ENCODE results near the gene REXO1. TPM values are rescaled to one million over a fixed set of nuclear protein-coding genes. Genes with fewer than 3 reads are reported as not detected.

The REXO1 gene
- total and polyA plus RNA-seq, 9 of the 15 experiments (the other 6 are each of a cell fraction or from before 2014, with no cell fraction given) = 0.04 to 63.3 (median 15.8) TPM

- TF ChIP-seq, protein P1, sequence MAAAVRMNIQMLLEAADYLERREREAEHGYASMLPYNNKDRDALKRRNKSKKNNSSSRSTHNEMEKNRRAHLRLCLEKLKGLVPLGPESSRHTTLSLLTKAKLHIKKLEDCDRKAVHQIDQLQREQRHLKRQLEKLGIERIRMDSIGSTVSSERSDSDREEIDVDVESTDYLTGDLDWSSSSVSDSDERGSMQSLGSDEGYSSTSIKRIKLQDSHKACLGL (CRISPR knock-in tag; IDR thresholded peaks at IDR 0.05; ENCODE audit: borderline replicate concordance, poor library complexity, severe bottlenecking) = no peak
- TF ChIP-seq ZBTB17 (CRISPR knock-in tag; IDR thresholded peaks at IDR 0.05) = 0 out of 2 replicates have a peak, but pooled peaks have one; percentile 13
- peak; percentile 88 for TF ChIP-seq ZNF121 (CRISPR knock-in tag; conservative IDR thresholded peaks at IDR 0.05)
- TF ChIP-seq TCF7L2 (IDR thresholded peaks at IDR 0.05; ENCODE audit: low read depth, low read length) = peak; percentile 73; the same call in 1 of the 2 replicates
- peak; percentile 95 for TF ChIP-seq NCOR1 (IDR thresholded peaks at IDR 0.05)
- peak; percentile 87 for TF ChIP-seq LEF1 (IDR thresholded peaks at IDR 0.05)
- TF ChIP-seq BHLHE40 (IDR thresholded peaks at IDR 0.05; ENCODE audit: low read length) = 0 out of 2 replicates have a peak, but pooled peaks have one; percentile 24
- TF ChIP-seq EP400 (IDR thresholded peaks at IDR 0.05) = peak; percentile 58; the same call in 1 of the 2 replicates
- no peak for TF ChIP-seq POLR2H (tag; IDR thresholded peaks at IDR 0.05; ENCODE audit: low read depth)
- peak; percentile 87 for TF ChIP-seq ZNF384 (IDR thresholded peaks at IDR 0.05; ENCODE audit: low read depth, low read length)
- TF ChIP-seq TBL1XR1 (IDR thresholded peaks at IDR 0.05; ENCODE audit: low read length in 2 of 2) = peak; percentile 36 to 87; a peak in 2 of 4 replicates
- peak; percentile 21; the same call in 1 of the 2 replicates for TF ChIP-seq RBFOX2 (IDR thresholded peaks at IDR 0.05; ENCODE audit: low read depth, low read length)
- TF ChIP-seq CEBPG (CRISPR knock-in tag; IDR thresholded peaks at IDR 0.05) = peak; percentile 76
- peak; percentile 69 to 81 for TF ChIP-seq CEBPG (tag; conservative IDR thresholded peaks at IDR 0.05 in 1 of 2, IDR thresholded peaks at IDR 0.05 in 1 of 2)
- TF ChIP-seq PTBP1 (IDR thresholded peaks at IDR 0.05; ENCODE audit: low read depth, low read length) = 0 out of 2 replicates have a peak, but pooled peaks have one; percentile 52
- TF ChIP-seq TRIM25 (IDR thresholded peaks at IDR 0.05; ENCODE audit: borderline replicate concordance) = no peak
- peak; percentile 42; the same call in 1 of the 2 replicates for TF ChIP-seq NCOA1 (IDR thresholded peaks at IDR 0.05; ENCODE audit: low read depth)
- no peak for TF ChIP-seq ZNF224 (CRISPR knock-in tag; IDR thresholded peaks at IDR 0.05)
- TF ChIP-seq, protein P2, sequence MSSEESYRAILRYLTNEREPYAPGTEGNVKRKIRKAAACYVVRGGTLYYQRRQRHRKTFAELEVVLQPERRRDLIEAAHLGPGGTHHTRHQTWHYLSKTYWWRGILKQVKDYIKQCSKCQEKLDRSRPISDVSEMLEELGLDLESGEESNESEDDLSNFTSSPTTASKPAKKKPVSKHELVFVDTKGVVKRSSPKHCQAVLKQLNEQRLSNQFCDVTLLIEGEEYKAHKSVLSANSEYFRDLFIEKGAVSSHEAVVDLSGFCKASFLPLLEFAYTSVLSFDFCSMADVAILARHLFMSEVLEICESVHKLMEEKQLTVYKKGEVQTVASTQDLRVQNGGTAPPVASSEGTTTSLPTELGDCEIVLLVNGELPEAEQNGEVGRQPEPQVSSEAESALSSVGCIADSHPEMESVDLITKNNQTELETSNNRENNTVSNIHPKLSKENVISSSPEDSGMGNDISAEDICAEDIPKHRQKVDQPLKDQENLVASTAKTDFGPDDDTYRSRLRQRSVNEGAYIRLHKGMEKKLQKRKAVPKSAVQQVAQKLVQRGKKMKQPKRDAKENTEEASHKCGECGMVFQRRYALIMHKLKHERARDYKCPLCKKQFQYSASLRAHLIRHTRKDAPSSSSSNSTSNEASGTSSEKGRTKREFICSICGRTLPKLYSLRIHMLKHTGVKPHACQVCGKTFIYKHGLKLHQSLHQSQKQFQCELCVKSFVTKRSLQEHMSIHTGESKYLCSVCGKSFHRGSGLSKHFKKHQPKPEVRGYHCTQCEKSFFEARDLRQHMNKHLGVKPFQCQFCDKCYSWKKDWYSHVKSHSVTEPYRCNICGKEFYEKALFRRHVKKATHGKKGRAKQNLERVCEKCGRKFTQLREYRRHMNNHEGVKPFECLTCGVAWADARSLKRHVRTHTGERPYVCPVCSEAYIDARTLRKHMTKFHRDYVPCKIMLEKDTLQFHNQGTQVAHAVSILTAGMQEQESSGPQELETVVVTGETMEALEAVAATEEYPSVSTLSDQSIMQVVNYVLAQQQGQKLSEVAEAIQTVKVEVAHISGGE (CRISPR knock-in tag; IDR thresholded peaks at IDR 0.05) = peak in 1 of 3 experiments; percentile 50; a peak in 1 of 6 replicates
- no peak for TF ChIP-seq XRCC3 (IDR thresholded peaks at IDR 0.05)
- peak in 1 of 2 experiments; percentile 77; a peak in 2 of 4 replicates for TF ChIP-seq NONO (IDR thresholded peaks at IDR 0.05; ENCODE audit: low read depth in 2 of 2, low read length in 1 of 2)
- no peak for TF ChIP-seq BACH1 (tag; IDR thresholded peaks at IDR 0.05)
- TF ChIP-seq TARDBP (IDR thresholded peaks at IDR 0.05) = no peak; the same call in 1 of the 2 replicates
Measured at GRCh38 chr19:1836458-1837221, 11.6 kb downstream of the REXO1 start (continued).

All from K562 (cell line).